Fibroblast of mammary gland (primary cell): ENCODE data around the gene SP2.

Experiments
- DNase-seq: peaks from one replicate; pipeline ENCODE4 v3.0.0-alpha.2; 2010; ENCODE audit warnings: low read depth
- H3K4me3 ChIP-seq: 2 replicates; pipeline ENCODE4 v1.5.1; 2011; ENCODE audit warnings: low read depth, mild to moderate bottlenecking, low read length, moderate library complexity; ENCODE audit not compliant: control insufficient read depth
- CTCF ChIP-seq: conservative IDR thresholded peaks from 2 replicates; pipeline ENCODE4 v1.5.1; 2011; ENCODE audit warnings: low read depth, low read length, inconsistent platforms; ENCODE audit not compliant: control insufficient read depth, insufficient read depth

Gene SP2

DNA sequence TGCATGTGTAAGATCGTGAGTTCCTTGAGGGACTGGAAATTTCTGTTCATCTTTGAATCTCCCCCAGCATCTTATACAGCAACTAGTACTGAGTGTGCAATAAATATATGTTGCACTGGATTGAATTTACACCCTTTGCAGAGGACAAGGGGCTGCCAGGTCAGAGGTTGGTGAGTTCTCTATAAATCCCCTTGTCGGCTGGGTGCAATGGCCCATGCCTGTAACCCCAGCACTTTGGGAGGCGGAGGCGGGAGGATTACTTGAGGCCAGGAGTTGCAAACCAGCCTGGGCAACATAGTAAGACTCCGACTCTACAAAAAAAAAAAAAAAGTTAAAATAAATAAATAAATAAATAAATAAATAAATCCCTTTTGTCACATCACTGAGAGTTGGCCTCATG is 35.6 kb upstream of the SP2 start:
- TF ChIP-seq CTCF = no peak
- no peak for DNase-seq
- no peak overlapping the region for H3K4me3 ChIP-seq

GRCh38 chr17:47862621-47863440 is 33.2 kb upstream of the SP2 start:
- TF ChIP-seq CTCF = no peak
- peak; percentile 85 for DNase-seq
- no peak overlapping the region for H3K4me3 ChIP-seq

- no peak overlapping the region for H3K4me3 ChIP-seq
- DNase-seq = no peak
- no peak for TF ChIP-seq CTCF
These were observed 31.2 kb upstream of the SP2 start for GRCh38 chr17:47864791-47865216.

- no peak for TF ChIP-seq CTCF
- DNase-seq = peak; percentile 45
- H3K4me3 ChIP-seq = no peak overlapping the region
These were observed 29.1 kb upstream of the SP2 start for GRCh38 chr17:47866941-47867340.

GRCh38 chr17:47867813-47868533 is 28.1 kb upstream of the SP2 start:
- no peak overlapping the region for H3K4me3 ChIP-seq
- no peak for TF ChIP-seq CTCF
- DNase-seq = no peak

- H3K4me3 ChIP-seq = no peak overlapping the region
- no peak for DNase-seq
- TF ChIP-seq CTCF = no peak
These were observed 26.9 kb upstream of the SP2 start for GRCh38 chr17:47869114-47869513.
